Measurements from ENCODE around the gene SLC25A31. TPM values are rescaled to one million over a fixed set of nuclear protein-coding genes. Genes with fewer than 3 reads are reported as not detected.

SLC25A31 gene
- total and polyA plus RNA-seq, 10 of the 15 experiments (the other 5 are each of a cell fraction or from before 2014, with no cell fraction given): not detected

DNA sequence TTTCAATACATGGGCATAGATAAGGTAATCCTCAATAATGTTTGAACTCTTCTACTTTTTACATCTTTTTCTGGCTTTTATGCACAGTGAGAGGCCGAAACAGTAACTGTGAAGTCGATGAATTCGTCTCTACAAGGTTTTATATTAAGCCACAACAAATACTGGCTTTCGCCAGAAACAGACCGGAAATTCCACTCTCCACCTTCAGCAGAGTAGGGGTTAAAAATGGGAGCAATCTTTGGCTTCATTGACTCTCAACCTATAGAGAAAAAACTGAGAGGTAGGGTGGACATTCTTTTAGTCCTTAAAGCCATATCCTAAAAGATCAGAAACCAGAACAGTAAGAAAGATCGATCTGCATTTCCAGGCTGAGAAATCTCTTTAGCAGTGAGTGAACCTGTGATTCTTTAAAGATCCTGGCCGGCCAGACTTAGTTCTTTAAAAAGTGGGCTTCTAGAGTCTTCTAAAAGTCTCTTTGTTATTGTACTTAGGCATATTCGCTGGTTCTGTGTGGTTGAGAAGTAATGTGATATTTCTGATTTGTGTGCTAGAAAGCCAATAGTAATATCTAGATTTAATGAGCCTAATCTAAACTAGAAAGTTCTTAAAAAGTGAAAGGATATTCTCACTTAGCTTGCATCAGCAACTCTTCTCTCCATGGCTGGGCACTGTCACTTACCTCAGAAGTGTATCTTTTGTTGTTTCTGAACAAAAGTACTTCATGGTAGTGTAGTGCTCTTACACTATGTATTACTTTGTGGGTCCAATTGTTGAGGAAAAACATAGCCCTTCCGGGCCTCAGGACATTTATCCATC, 54.0 kb downstream of the SLC25A31 start:
- H3K4me1 ChIP-seq (ENCODE audit: control insufficient read depth, insufficient read depth, low read length): peaks cover 8% of the 10 kb centered on the region; the same call in 1 of the 2 replicates
- BruUV-seq (replicated peaks): no TSS peak
- RAD21 ChIA-PET (ENCODE audit: unreplicated experiment): interaction anchor here (1.0 to 2.0 kb wide), 4 partner anchors 45 to 181 kb away, joined by 3 to 10 read pairs (median 4); partner anchors contain the start of genes ABHD18 and MFSD8
- no peaks in the 10 kb centered on the region for H3K36me3 ChIP-seq (ENCODE audit: control insufficient read depth in 2 of 2, insufficient read depth in 2 of 2, low read length in 1 of 2)
- in situ Hi-C loops (cut with MboI): no loop called here
- no peak for DNase-seq (ENCODE audit: low read depth, low spot score)
- FAIRE-seq: no peak
- peak overlapping the region; percentile 94 for H3K9ac ChIP-seq (ENCODE audit: control insufficient read depth, insufficient read depth, low read length)
- H3K4me2 ChIP-seq (ENCODE audit: control insufficient read depth, insufficient read depth): peak overlapping the region; percentile 84
- CTCF ChIA-PET: interaction anchor here (1.0 to 1.3 kb wide), 3 partner anchors 43 to 181 kb away, joined by 3 to 4 read pairs (median 3); partner anchors contain the start of genes ABHD18 and MFSD8
- POLR2A ChIA-PET: interaction anchor here (2.0 kb wide), 1 partner anchor 181 kb away, joined by 7 read pairs; the partner anchor contains the start of genes ABHD18 and MFSD8
- H3K9me3 ChIP-seq (replicated peaks; ENCODE audit: control insufficient read depth, insufficient read depth, low read length): no peaks in the 10 kb centered on the region; the same call in 2 of the 3 replicates
- no peaks in the 10 kb centered on the region for H3K27me3 ChIP-seq (replicated peaks in 1 of 2; ENCODE audit: control insufficient read depth in 2 of 2, insufficient read depth in 2 of 2, low read length in 1 of 2)
- TF ChIP-seq GABPA (IDR thresholded peaks at IDR 0.05; ENCODE audit: low read depth): no peak
- no peak for TF ChIP-seq CBX3 (IDR thresholded peaks at IDR 0.05; ENCODE audit: borderline replicate concordance, low read depth)
- no peak for TF ChIP-seq FOXK2 (IDR thresholded peaks at IDR 0.05)
- TF ChIP-seq SPI1 (IDR thresholded peaks at IDR 0.05; ENCODE audit: borderline replicate concordance, insufficient read depth, low read depth, low read length): no peak
- TF ChIP-seq MTA2 (IDR thresholded peaks at IDR 0.05; ENCODE audit: low read depth): no peak
- TF ChIP-seq SMC3 (IDR thresholded peaks at IDR 0.05; ENCODE audit: borderline replicate concordance, low read length): no peak
- TF ChIP-seq TAF1 (IDR thresholded peaks at IDR 0.05; ENCODE audit: borderline replicate concordance, low read depth, low read length): no peak
- TF ChIP-seq, protein P1, sequence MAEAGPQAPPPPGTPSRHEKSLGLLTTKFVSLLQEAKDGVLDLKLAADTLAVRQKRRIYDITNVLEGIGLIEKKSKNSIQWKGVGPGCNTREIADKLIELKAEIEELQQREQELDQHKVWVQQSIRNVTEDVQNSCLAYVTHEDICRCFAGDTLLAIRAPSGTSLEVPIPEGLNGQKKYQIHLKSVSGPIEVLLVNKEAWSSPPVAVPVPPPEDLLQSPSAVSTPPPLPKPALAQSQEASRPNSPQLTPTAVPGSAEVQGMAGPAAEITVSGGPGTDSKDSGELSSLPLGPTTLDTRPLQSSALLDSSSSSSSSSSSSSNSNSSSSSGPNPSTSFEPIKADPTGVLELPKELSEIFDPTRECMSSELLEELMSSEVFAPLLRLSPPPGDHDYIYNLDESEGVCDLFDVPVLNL (IDR thresholded peaks at IDR 0.05; ENCODE audit: low read depth, low read length): no peak
- no peak for TF ChIP-seq CEBPB (IDR thresholded peaks at IDR 0.05; ENCODE audit: borderline replicate concordance in 1 of 2, low read depth in 2 of 2, low read length in 2 of 2)
- no peak for TF ChIP-seq ZZZ3 (IDR thresholded peaks at IDR 0.05; ENCODE audit: control insufficient read depth, insufficient read length, low read depth)
- TF ChIP-seq, protein P2, sequence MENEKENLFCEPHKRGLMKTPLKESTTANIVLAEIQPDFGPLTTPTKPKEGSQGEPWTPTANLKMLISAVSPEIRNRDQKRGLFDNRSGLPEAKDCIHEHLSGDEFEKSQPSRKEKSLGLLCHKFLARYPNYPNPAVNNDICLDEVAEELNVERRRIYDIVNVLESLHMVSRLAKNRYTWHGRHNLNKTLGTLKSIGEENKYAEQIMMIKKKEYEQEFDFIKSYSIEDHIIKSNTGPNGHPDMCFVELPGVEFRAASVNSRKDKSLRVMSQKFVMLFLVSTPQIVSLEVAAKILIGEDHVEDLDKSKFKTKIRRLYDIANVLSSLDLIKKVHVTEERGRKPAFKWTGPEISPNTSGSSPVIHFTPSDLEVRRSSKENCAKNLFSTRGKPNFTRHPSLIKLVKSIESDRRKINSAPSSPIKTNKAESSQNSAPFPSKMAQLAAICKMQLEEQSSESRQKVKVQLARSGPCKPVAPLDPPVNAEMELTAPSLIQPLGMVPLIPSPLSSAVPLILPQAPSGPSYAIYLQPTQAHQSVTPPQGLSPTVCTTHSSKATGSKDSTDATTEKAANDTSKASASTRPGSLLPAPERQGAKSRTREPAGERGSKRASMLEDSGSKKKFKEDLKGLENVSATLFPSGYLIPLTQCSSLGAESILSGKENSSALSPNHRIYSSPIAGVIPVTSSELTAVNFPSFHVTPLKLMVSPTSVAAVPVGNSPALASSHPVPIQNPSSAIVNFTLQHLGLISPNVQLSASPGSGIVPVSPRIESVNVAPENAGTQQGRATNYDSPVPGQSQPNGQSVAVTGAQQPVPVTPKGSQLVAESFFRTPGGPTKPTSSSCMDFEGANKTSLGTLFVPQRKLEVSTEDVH (IDR thresholded peaks at IDR 0.05; ENCODE audit: low read depth, partially characterized antibody): no peak
- TF ChIP-seq NR2F1 (conservative IDR thresholded peaks at IDR 0.05): no peak
- TF ChIP-seq NRF1 (conservative IDR thresholded peaks at IDR 0.05; ENCODE audit: low read depth, low read length): no peak
- no peak for TF ChIP-seq BMI1 (IDR thresholded peaks at IDR 0.05; ENCODE audit: borderline replicate concordance)
- WGBS (ENCODE audit: insufficient coverage, insufficient replicate concordance, low lambda C conversion rate, missing lambda C conversion rate): 46% methylated on average over 9 of the region's 9 CpGs
- no peaks in the 10 kb centered on the region for H4K20me1 ChIP-seq (ENCODE audit: control insufficient read depth, insufficient read depth)
- H3K4me3 ChIP-seq: peak overlapping the region; percentile 96
- SMC1A ChIA-PET (ENCODE audit: uncharacterized antibody, unreplicated experiment): interaction anchor here (1.0 to 1.6 kb wide), 5 partner anchors 8 to 104 kb away, joined by 3 to 5 read pairs (median 4); partner anchors contain the start of gene PLK4
- H2AFZ ChIP-seq (ENCODE audit: control insufficient read depth, low read depth, low read length): no peak overlapping the region
- H3K79me2 ChIP-seq (ENCODE audit: control insufficient read depth, insufficient read depth, low read length): peaks cover 59% of the 10 kb centered on the region
- H3K27ac ChIP-seq (ENCODE audit: control insufficient read depth, insufficient read depth): peak overlapping the region; percentile 90
- ATAC-seq: peak; percentile 7; the same call in 2 of the 3 replicates
- intact Hi-C loops (cut with micrococcal nuclease; ENCODE audit: unreplicated experiment): loop anchor here (2.0 to 5.0 kb wide), 6 partner anchors 73 to 1029 kb away; partner anchors contain the start of genes ABHD18, LARP1B, MFSD8 and PLK4

Measured in GM12878 (cell line).